ENCODE results near the gene SLC6A18. TPM values are rescaled to one million over a fixed set of nuclear protein-coding genes. Genes with fewer than 3 reads are reported as not detected.

SLC6A18 gene
- total and polyA plus RNA-seq, 7 donors = not detected

DNA sequence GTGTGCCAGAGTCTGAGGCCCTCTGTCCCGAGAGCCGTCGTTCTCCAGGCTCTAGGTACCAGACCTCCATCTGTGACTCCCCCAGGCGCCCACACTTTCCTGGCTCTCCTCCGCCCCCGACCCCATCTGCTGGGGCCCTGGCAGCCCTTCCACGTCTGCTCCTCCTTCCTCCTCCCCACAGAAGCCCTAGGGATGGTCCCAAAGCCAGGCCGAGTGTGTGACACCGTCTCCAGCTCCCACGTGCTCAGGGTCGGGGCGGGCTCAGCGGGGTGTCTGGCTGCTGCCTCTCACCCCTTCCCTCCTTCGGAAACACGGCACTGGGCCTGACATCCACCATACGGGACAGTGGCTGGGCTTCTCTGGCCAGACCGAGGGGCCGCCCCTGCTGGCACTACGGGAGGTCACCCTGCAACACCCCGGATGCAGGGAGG, 44.3 kb upstream of the SLC6A18 start:
- DNase-seq = peak; percentile 5 to 35

DNA sequence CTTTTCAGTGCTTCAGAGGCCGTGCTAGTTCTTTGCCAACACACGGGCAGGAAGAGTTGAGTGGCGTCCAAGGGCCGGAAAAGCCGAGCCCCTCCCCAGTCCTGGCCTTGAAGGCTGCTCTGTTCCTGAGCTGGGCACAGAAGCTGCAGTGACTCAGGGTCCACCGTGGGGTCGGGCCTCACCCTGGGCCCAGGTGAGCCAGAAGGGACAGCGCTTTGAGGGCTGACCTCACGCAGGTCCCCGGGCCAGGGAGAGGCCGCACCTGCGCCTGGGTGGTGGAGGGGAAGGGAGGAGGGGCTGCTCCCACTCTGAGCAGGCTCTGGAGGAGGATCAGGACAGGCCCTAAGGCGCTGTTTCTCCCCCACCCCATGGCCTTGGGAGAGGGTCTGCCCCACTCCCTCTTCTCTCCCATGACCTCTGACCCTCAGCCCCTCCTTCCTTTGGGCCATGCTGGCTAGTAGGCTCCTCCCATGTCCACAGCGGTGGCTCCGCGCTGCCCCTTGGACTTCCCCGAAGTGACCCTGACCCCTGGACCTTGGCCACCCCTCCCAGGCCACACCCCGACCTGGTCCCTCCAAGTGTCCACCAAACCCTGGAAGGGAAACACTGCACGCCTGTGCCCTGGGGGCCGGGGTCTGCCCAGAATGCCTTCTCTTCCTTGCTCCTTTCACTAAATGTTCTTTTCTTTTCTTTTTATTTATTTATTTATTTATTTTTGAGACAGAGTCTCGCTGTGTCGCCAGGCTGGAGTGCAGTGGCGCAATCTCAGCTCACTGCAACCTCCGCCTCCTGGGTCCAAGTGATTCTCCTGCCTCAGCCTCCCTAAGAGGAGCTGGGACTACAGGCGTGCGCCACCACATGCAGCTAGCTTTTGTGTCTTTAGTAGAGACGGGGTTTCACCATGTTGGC, 43.5 kb upstream of the SLC6A18 start:
- peak; percentile 10 to 44 for DNase-seq
- Histone ChIP-seq H3K9me3 (no peaks in the 10 kb centered on the region), H3K27me3 (ENCODE audit: insufficient read depth in 3 of 3, low read length in 2 of 3) (peaks cover 0 to 9% (median 6%) of the 10 kb centered on the region in 3 donors), H3K36me3 (ENCODE audit: insufficient read depth in 1 of 2, low read depth in 1 of 2) (no peaks in the 10 kb centered on the region), H3K27ac (no peak overlapping the region), H3K4me1 (no peaks in the 10 kb centered on the region), H3K4me3 (no peak overlapping the region)
- intact Hi-C loops (cut with DNase I) = no loop called here
- WGBS, 3 donors = 70 to 77% (median 76%) methylated on average over 25 to 27 of the region's 27 CpGs
- ATAC-seq = no peak
- TF ChIP-seq, protein P1, sequence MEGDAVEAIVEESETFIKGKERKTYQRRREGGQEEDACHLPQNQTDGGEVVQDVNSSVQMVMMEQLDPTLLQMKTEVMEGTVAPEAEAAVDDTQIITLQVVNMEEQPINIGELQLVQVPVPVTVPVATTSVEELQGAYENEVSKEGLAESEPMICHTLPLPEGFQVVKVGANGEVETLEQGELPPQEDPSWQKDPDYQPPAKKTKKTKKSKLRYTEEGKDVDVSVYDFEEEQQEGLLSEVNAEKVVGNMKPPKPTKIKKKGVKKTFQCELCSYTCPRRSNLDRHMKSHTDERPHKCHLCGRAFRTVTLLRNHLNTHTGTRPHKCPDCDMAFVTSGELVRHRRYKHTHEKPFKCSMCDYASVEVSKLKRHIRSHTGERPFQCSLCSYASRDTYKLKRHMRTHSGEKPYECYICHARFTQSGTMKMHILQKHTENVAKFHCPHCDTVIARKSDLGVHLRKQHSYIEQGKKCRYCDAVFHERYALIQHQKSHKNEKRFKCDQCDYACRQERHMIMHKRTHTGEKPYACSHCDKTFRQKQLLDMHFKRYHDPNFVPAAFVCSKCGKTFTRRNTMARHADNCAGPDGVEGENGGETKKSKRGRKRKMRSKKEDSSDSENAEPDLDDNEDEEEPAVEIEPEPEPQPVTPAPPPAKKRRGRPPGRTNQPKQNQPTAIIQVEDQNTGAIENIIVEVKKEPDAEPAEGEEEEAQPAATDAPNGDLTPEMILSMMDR (IDR thresholded peaks at IDR 0.05) = no peak

More for the DNA sequence above, 44.3 kb upstream of the SLC6A18 start:
- Histone ChIP-seq H3K4me3 (no peak overlapping the region), H3K27me3 (ENCODE audit: insufficient read depth in 3 of 3, low read length in 2 of 3) (peaks cover 0 to 6% (median 6%) of the 10 kb centered on the region in 3 donors), H3K36me3 (ENCODE audit: insufficient read depth in 1 of 2, low read depth in 1 of 2) (no peaks in the 10 kb centered on the region), H3K4me1 (no peaks in the 10 kb centered on the region), H3K9me3 (no peaks in the 10 kb centered on the region), H3K27ac (no peak overlapping the region)
- WGBS, 3 donors = 60 to 73% (median 61%) methylated on average over 18 to 20 of the region's 20 CpGs
- TF ChIP-seq, protein P1 (IDR thresholded peaks at IDR 0.05) = no peak
- no peak for ATAC-seq
- intact Hi-C loops (cut with DNase I) = no loop called here

DNA sequence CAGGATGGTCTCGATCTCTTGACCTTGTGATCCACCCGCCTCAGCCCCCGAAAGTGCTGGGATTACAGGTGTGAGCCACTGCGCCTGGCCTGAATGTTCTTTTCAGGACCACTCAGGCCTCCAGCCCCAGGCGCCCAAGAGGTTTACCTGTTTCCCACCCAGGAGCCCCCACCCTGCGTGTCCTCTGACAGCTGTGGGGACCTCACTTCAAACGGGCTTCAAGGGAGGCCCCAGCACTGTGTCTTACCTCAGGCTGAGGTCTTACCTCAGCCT, 42.9 kb upstream of the SLC6A18 start:
- H3K27me3 ChIP-seq (ENCODE audit: insufficient read depth in 3 of 3, low read length in 2 of 3) = peaks cover 0 to 12% (median 6%) of the 10 kb centered on the region in 3 donors
- ATAC-seq (no peak), DNase-seq (peak; percentile 4 to 27)
- no peaks in the 10 kb centered on the region for H3K36me3 ChIP-seq (ENCODE audit: insufficient read depth in 1 of 2, low read depth in 1 of 2)
- intact Hi-C loops (cut with DNase I) = no loop called here
- H3K9me3 ChIP-seq = no peaks in the 10 kb centered on the region
- WGBS, 3 donors = 78 to 88% (median 84%) methylated on average over 7 of the region's 7 CpGs
- no peak overlapping the region for H3K27ac ChIP-seq
- no peaks in the 10 kb centered on the region for H3K4me1 ChIP-seq
- TF ChIP-seq, protein P1 (IDR thresholded peaks at IDR 0.05) = no peak
- no peak overlapping the region for H3K4me3 ChIP-seq

DNA sequence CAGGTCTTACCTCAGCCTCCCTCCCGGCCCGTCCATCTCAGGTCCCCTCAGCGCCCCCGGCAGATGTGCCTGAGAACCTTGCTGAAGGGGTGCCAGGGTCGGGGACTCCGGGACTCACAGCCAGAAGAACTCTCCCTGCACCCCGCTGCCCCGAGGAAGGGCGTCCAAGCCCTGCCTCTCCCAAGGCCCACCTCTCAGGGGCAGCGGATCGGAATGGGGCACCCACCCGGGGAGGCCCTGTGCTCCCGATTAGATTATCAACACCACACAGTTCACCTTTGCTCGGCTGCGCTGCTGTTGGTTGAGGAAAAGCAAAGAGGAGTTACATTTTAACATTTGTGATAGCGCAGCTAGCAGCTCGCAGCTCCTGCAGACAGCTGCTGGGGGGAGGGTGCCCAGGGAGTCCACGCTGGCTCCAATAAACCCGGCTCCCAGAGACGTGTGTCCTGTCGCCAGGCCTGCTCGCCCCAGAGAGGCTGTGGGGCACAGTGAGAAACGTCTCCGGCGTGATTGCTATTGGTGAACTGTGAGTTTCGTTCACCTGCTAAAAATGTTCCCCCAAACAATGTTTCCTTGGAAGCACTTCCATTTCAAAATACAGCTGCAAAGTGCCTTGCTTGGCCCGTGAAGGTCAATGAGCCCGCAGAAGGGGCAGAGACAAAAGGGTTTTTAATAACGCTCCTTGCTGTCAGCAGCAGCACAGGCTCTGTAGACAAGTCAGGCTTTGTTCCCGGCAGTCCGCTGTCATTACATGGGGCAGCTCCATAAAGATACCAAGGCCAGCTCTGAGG, 42.4 kb upstream of the SLC6A18 start:
- WGBS, 3 donors = 50 to 65% (median 59%) methylated on average over 31 of the region's 31 CpGs
- H3K27me3 ChIP-seq (ENCODE audit: insufficient read depth in 3 of 3, low read length in 2 of 3) = peaks cover 0 to 12% (median 9%) of the 10 kb centered on the region in 3 donors

More for the DNA sequence above, 42.4 kb upstream of the SLC6A18 start:
- no peaks in the 10 kb centered on the region for H3K4me1 ChIP-seq
- no peak overlapping the region for H3K27ac ChIP-seq
- TF ChIP-seq, protein P1 (IDR thresholded peaks at IDR 0.05) = no peak
- no peaks in the 10 kb centered on the region for H3K36me3 ChIP-seq (ENCODE audit: insufficient read depth in 1 of 2, low read depth in 1 of 2)
- DNase-seq (peak; percentile 4 to 28), ATAC-seq (no peak)
- intact Hi-C loops (cut with DNase I) = no loop called here
- no peak overlapping the region for H3K4me3 ChIP-seq
- no peaks in the 10 kb centered on the region for H3K9me3 ChIP-seq
